Keratinocyte (primary cell): ENCODE data around the gene MYH10.

ENCODE experiments used
- EZH2 ChIP-seq: IDR thresholded peaks from one replicate; pipeline ENCODE4 v1.6.1; 2012; ENCODE audit warnings: inconsistent platforms, mild to moderate bottlenecking, low read length, moderate library complexity
- TF ChIP-seq, protein P1 (sequence below), 3 experiments: IDR thresholded peaks in 1 of 3; conservative IDR thresholded peaks in 1 of 3; optimal IDR thresholded peaks in 1 of 3; 2 replicates in 2 of 3; 3 replicates in 1 of 3; pipeline versions ENCODE3 to v1.5.1; 2011; ENCODE audit warnings: low read length in 3 of 3, mild to moderate bottlenecking in 3 of 3, moderate library complexity in 2 of 3, control low read depth in 1 of 3, inconsistent platforms in 1 of 3; ENCODE audit not compliant: insufficient read depth in 2 of 3; ENCODE audit errors: extremely low read depth in 1 of 3

- TF ChIP-seq, protein P1, sequence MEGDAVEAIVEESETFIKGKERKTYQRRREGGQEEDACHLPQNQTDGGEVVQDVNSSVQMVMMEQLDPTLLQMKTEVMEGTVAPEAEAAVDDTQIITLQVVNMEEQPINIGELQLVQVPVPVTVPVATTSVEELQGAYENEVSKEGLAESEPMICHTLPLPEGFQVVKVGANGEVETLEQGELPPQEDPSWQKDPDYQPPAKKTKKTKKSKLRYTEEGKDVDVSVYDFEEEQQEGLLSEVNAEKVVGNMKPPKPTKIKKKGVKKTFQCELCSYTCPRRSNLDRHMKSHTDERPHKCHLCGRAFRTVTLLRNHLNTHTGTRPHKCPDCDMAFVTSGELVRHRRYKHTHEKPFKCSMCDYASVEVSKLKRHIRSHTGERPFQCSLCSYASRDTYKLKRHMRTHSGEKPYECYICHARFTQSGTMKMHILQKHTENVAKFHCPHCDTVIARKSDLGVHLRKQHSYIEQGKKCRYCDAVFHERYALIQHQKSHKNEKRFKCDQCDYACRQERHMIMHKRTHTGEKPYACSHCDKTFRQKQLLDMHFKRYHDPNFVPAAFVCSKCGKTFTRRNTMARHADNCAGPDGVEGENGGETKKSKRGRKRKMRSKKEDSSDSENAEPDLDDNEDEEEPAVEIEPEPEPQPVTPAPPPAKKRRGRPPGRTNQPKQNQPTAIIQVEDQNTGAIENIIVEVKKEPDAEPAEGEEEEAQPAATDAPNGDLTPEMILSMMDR (optimal IDR thresholded peaks at IDR 0.05 in 1 of 3, IDR thresholded peaks at IDR 0.05 in 1 of 3, conservative IDR thresholded peaks at IDR 0.05 in 1 of 3; ENCODE audit: extremely low read depth in 1 of 3, insufficient read depth in 2 of 3, low read length in 3 of 3): no peak
- no peak for TF ChIP-seq EZH2
Measured at GRCh38 chr17:8459831-8460230, 170.7 kb downstream of the MYH10 start.
